Hepatocyte (in vitro differentiated cells): ENCODE results near the gene OTOR. TPM values are rescaled to one million over a fixed set of nuclear protein-coding genes. Genes with fewer than 3 reads are reported as not detected.

Experiments
- polyA plus RNA-seq: library from polyadenylated mRNA; unstranded; fragments of >200 nt; fragmentation: Nextera tagmentation; extraction: Ambion mirVana; gene quantifications from 2 replicates; pipeline ENCODE4 v1.2.1, GENCODE V29; 2016
- total RNA-seq: library from RNA; depleted of rRNA; stranded (reverse); fragments of >200 nt; gene quantifications from 2 replicates; pipeline ENCODE4 v1.2.3, GENCODE V29; 2014

The OTOR gene
- total and polyA plus RNA-seq, 2 experiments from 2014 or later, result 0.37 TPM; not detected in 1

Other genes with a start within 250 kb of the OTOR start
- gene KIF16B, start 174.9 kb upstream of the OTOR start, total RNA-seq, result 18.3 and 21.8 TPM in 2 replicates
- 8.5 and 9.3 TPM in 2 replicates for gene KIF16B, start 174.9 kb upstream of the OTOR start, polyA plus RNA-seq
- 53.1 and 64.3 TPM in 2 replicates for gene SNRPB2, start 18.3 kb upstream of the OTOR start, total RNA-seq
- 95.0 and 104 TPM in 2 replicates for gene SNRPB2, start 18.3 kb upstream of the OTOR start, polyA plus RNA-seq